IPS DF 19.7 (cell line): Measurements from ENCODE around the gene PF4V1.

Experiments
- DNase-seq: peaks from one replicate; pipeline ENCODE4 v3.0.0-alpha.2; 2013; ENCODE audit warnings: low read depth, low spot score

The PF4V1 gene

DNA sequence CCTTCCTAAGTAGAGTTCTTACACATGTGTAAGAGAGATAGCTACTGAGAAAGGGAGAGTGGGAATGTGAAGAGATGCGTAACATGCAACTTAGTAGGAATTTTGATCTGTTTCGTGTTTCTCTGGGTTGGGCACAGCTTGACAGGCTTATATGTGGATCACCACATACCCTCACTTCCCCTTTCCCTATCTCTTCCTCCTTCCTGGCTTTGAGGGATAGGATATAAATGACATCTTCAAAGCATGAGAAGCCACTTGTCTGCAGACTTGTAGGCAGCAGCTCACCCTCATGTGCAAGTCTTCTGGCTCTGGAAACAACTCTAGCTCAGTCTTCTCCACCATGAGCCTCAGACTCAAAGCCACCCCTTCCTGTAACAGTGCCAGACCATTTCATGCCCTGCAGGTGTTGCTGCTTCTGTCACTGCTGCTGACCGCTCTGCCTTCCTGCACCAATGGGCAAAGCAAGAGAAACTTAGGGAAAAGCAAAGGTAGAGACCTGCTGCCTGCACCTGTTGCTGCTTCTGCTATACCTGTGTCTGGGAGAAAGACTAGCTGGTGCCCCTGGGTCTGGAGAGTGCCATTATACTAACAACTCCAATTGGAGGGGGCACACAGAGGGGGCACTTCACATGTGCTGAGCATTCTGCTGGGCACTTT is 5.4 kb upstream of the PF4V1 start:
- no peak for DNase-seq

DNA sequence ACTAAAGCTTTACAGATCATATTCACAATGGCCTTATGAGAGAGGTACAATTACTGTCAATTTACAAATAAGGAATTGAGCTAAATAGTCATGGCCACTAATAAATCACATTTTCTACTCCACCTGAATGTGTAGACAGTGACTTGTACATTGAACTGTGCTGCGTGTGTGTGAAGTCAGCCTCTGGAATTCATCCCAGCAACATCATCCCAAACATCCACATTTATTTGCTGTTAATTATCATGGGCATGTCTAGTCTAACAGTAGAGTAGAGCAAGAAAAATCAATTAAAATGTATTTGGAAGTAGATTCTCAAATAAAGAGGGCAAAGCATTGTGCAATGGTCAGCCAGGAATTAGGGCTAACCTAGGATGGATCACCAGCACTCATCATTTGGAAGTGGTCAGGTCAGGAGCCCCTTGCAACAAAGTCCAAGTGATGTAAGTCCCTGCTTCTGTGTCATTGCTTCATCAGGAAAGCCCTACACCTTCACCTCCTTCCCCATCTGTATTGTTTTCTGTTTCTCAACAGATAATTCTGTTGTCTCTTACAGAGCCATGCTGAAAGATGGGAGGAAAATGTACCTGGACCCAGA is 4.8 kb upstream of the PF4V1 start:
- DNase-seq, result no peak

DNA sequence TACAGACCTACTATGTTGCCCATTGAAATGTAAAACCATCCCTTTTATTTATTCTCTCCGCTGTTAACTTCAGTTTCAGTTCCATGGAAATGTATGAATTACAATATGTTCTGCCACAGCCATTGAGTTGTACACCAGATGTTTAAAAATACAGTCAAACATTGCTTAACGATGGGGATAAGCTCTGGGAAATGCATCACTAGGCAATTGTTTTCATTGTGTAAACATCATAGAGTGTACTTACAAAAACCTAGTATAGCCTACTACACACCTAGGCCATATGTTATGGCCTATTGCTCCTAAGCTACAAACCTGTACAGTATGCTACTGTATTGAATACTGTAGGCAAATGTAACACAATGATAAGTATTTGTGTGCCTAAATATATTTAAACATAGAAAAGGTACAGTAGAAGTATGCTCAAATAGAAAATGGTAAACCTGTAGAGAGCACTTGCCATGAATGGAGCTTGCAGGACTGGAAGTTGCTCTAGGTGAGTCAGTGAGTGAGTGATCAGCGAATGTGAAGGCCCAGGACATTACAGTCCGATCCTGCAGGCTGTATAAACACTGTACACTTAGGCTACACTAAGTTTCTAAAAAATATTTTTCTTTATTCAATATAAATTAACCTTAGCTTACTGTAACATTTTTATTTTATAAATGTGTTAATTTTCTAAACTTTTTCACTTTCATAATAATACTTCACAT is 2.7 kb upstream of the PF4V1 start:
- no peak for DNase-seq

DNA sequence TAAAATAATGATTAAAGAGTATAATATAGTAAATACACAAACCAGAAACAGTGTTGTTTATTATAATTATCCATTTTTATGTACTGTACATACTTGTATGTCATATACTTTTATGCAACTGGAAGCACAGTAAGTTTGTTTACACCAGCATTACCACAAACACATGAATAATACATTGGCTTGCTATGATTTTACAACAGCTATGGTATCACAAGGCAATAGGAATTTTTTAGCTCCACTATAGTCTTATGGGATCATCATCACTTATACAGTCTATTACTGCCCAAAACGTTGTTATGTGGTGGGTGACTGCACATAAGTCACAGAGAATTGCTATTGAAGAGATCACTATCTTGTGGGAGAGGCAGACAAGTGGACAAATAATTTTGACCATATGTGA is 1.8 kb upstream of the PF4V1 start:
- DNase-seq, result no peak

DNA sequence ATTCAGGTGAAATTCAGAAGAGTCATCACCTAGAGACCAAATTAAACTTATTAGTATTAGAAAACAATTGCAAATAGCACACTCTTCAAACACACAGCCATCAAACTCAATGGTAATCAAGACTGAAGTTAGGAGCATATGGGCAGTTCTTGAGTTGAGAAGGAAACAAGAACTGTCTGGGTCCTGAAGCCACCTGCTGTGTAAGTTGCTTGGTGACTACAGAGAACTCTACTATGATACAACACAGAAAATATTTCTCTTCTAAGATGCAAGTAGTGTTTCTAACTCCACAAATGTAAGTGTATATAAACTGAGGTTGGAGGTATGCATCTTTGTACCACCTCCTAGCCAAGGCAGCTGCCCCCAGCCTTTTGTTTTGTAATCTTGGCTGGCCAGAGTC is 325 bp upstream of the PF4V1 start:
- no peak for DNase-seq

DNA sequence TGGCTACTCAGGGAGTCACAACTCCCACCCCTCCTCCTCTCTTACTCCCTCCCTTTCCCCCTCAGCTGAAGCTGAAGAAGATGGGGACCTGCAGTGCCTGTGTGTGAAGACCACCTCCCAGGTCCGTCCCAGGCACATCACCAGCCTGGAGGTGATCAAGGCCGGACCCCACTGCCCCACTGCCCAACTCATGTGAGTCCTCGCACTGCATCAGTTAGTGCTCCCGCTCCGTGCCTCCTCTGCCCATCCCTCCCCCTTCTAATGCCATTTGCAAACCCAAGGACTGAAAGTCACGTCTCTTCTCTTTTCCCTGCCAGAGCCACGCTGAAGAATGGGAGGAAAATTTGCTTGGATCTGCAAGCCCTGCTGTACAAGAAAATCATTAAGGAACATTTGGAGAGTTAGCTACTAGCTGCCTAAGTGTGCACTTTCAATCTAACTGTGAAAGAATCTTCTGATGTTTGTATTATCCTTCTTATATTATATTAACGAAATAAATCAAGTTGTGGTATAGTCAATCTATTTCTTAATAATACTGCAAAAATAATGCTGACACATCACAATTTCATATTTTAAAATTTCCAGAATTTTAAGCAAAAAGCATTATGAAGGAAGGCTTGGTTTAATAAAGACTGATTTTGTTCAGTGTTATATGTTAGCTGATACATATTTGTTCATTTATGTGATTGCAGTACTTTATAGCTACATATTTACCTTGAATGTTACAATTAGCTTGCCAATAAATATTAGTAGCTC is 800 bp downstream of the PF4V1 start:
- no peak for DNase-seq

DNA sequence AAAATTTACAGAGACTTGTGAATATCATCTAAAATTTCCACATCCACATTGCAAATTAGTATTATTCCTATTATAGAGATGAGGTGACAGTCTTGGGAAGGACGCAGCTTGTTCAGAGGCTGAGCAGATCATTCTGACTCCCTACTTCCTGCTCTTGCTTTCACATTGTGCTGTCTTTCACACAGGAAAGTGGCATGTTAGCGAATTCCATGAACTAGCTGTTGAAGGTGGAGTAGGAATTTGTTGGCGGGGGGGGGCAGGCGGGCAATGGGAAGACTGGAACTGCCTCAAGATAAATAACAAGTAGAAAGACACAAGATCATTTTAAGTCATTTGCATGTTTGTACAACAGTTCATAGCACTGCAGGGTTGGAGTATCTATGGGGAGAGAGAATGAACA is 2.3 kb downstream of the PF4V1 start:
- no peak for DNase-seq

DNA sequence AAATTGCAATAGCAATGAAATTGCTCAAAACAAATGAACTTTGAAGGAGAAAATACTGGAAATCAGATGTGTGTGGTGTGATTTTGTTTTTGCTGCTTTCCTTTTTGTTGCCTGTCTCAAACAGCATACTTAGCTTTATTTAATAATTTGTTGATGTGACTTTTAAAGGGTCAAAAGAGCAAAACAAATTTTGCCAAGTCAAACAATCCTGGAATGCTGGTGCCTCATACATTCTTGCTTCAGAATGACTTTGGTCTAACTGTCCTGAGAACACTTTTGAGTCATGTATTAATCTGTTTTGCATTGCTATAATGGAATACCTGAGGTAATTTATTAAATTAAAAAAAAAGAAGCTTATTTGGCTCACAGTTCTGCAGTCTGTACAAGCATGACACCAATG is 3.4 kb downstream of the PF4V1 start:
- no peak for DNase-seq

DNA sequence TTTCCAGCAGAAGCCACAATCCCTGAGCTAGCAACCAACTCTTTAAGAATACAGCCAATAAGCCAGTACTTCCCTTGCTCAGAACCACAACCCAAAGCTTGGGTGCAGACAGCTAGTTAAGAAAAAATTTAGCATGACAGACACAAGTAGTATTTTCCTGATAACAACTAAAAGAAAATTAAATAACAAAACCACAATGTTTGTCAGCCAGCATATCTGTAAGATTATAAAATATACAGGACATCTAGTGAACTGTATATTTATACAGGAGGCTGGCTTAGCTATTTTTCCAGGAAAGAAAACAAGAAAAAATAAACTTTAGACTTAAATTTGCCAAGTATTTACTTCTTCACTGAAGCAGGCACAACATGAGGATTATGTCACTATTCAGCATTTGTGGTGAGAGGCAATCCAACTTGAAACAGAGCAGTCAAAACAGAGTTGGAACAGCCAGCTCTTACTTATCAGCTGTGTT is 6.6 kb downstream of the PF4V1 start:
- no peak for DNase-seq

DNA sequence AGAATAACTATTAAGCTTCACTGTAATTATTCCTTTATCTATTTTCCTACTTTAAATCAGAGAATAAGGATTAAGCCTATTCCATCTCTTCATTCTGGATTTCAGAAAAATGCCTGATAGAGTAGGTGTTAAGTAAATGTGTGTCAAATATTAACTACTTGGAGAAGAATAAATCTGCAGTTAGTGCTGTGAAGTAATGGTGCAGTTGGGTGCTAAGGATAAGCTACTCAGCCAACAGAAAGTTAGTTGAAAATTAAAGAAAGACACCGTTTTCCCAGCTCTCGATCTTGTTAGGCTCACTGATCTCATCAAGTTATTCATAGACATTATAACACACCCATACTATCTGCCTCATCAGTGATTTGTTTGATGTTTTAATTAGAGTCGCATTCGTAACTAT is 7.1 kb downstream of the PF4V1 start:
- no peak for DNase-seq

DNA sequence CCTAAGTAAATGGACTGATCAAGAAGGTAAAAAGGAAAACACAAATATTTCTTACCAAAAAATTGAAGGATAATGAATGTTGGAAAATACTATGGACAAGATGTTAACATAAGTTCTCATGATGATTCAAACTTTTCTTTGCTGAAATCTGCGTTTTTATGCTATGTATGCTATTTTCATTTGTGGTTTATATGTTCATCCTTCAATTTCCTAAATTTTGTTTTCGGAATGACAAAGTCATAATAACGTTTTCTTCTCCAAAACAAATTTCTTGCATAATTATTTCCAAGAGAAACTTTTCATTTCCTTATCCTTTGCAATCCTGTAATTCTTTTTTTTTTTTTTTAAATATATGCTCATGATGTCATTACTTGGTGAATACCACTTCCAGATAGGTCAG is 7.8 kb downstream of the PF4V1 start:
- no peak for DNase-seq

DNA sequence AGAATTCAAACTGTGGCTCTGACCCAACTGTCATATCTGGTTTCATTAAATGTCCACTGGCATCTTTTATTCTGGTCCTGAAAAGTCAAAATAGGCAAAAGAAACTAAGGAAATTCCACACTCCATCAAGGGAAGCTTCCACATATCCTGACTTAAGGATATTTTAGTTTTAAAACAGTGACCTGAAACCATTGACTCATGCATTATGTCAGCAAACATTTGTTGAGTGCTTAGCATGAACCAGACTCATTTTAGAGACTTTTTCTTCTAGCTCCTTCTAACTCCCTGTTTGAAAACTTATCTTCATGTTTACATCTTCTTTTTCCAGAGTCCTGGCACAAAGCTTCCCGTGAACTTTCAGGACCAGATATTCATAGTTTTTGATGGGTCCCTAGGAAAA is 9.2 kb downstream of the PF4V1 start:
- DNase-seq, result no peak

DNA sequence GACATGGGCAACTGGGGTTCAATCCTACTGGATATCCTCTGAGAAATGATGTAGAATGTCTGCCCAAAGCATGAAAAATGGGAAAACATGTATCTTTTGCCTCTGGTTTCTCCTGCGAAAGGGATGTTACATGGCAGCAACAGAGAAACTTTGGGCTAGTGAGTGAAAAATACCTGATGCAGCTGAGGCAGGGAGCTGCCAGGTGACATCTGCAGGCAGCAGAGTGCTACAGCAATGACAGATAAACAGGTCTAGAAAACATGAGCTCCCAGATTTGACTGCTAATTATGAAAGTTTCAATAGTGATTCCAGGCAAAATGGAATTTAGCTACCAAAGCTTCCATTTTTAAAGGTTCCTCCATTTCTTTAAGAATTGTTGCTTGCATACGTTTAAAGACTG is 11.3 kb downstream of the PF4V1 start:
- DNase-seq, result no peak

DNA sequence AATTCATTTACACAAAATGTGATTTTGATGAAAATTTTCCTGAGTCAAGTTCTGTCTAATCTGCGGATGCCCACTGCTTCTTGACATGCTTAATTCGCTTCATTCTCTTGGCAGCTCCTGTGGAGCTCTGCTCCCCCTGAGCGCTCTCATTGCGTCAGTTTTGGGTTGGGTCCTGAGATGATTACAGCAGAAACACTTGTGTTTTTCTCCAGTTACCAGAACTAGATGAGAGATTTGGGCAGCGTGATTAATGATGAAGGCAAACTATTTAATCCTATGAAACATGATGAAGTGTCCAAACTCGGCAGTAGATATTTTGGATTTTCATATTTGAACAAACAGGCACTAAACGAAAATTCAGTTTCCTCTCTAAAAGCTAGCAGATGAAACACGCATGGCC is 11.9 kb downstream of the PF4V1 start:
- DNase-seq, result no peak

DNA sequence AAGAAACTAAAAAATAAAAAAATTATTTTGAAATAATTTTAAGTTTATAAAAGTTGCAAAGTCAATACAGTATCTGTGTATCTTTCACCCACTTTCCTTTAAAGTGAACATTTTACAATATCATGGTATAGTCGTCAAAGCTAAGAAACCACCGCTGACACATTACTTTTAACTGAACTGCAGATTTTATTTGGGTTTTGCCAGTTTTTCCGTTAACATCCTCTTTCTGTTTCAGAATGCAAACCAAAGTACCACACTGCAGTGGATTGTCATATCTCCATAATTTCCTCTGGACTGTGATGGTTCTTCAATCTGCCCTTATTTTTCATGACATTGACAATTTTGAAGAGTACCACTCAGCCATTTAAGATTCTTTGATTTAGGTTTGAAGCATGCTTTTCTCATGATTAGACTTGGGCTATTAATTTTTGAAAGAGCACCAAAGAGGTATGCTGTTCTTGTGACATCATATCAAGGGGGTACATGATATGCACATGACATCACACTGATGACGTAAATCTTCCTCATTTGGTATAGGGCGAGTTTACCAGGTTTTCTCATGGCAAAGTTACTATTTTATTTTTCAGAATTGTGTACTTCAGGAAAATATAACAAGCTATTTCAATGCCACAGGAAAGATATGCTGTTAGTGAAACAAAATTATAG is 12.5 kb downstream of the PF4V1 start:
- DNase-seq, result no peak

DNA sequence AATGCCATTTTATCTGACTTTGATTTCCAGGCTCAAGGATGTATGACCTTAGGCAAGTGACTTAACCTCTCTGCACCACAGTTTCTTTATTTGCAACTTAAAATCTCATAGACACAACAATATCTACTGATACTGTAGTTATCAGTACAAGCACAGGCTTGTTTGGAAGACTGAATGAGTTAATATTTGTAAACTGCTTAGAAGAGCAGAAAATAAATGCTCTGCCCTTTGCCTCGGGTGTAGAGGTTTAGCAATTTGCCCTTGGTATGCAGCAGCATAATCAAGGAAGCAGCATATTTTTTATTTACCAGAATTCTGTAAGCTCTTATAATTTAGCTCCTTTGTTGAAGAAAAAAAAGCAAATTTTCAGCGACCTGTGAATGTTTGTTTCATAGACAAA is 13.2 kb downstream of the PF4V1 start:
- DNase-seq, result no peak

DNA sequence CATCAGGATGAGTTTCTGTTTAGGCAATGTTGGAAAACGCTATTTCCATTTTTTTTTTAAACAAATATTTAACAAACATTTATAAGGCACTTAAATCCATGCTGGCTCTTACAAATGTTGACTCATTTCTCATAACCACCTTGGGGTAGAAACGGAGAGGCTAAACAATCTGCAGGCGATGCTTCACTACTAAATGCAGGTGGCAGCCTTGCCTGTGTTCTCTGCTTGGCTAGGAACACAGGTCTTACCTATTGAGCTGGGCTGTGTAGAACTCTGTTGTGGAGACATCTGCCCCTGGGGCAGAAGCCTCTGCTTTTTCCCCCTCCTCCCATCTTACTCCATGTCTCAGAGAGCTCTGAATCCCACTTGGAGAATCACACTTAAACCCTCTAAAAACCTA is 14.7 kb downstream of the PF4V1 start:
- no peak for DNase-seq

DNA sequence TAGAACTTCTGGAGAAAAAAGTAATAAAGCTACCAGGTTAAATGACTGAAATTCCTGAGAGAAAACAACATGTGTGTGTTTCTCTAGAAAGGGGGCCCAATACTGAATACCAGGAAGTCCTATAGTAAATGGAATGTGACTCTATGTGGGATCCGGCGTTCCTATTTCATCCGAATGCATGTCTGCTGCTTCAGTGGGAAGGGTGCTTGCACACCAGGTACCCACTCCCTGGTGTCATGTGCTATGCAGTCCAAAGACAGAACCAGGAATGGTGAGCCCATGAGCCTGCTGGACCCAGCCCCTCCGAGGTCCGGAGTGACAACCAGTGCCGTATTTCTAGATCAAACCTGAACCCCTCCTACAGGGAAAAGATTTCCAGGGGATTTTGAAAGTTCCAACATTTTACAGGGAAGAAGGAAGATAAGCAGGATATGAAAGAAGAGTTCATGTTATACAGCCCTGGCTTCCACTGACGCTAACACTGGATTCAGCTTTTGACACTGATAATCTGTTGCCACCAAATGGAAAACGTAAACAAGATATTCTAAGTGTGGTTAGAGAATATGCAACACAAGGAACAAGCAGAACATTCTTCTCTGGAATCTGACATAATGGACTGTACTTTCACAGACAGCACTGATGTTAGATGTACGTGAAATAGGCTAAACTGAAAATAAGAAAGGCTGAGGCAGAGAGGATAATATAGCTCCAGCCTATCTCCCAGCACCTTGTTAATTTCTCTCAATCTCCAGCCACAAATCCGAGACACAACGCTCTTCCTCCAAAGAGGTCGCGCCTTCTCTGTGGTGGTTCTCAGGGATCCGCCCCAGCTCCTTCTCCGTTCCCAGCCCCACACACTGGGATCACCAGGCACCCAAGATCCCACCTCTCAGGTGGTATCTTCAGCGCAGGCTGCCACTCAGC is 15.4 kb downstream of the PF4V1 start:
- DNase-seq, result no peak

DNA sequence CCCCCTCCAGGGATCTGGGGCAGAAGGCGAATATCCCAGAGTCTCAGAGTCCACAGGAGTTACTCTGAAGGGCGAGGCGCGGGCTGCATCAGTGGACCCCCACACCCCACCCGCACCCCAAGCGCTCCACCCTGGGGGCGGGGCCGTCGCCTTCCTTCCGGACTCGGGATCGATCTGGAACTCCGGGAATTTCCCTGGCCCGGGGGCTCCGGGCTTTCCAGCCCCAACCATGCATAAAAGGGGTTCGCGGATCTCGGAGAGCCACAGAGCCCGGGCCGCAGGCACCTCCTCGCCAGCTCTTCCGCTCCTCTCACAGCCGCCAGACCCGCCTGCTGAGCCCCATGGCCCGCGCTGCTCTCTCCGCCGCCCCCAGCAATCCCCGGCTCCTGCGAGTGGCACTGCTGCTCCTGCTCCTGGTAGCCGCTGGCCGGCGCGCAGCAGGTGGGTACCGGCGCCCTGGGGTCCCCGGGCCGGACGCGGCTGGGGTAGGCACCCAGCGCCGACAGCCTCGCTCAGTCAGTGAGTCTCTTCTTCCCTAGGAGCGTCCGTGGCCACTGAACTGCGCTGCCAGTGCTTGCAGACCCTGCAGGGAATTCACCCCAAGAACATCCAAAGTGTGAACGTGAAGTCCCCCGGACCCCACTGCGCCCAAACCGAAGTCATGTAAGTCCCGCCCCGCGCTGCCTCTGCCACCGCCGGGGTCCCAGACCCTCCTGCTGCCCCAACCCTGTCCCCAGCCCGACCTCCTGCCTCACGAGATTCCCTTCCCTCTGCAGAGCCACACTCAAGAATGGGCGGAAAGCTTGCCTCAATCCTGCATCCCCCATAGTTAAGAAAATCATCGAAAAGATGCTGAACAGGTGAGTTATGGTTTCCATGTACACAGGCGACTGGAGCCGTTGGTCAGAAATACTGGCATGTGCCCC is 16.3 kb downstream of the PF4V1 start, which contains the start of gene CXCL1:
Gene CXCL1, plus strand, starts transcription at position 264 of the 926 bp plus-strand sequence. Its CDS starts 78 bp downstream, at position 342.
- no peak for DNase-seq

DNA sequence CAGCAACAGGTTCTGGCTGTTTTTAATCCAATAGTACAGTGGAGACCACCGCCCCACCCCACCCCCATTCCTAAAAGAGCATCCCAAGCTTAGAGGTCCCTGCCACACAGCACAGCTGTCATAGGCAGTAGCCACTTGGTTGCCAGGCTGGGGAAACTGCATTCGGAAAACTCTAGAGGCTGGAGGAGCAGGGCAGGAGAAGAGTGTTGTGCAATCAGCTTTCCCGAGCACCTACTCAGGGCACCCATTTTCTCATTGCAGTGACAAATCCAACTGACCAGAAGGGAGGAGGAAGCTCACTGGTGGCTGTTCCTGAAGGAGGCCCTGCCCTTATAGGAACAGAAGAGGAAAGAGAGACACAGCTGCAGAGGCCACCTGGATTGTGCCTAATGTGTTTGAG is 17.2 kb downstream of the PF4V1 start:
- DNase-seq, result no peak
